GM12872 (cell line): ENCODE data around the gene HBG1.

Experiments
- CTCF ChIP-seq: IDR thresholded peaks from 3 replicates; pipeline ENCODE4 v1.5.1; 2011; ENCODE audit warnings: low read depth, mild to moderate bottlenecking, low read length, moderate library complexity; ENCODE audit not compliant: insufficient read depth

HBG1 gene

GRCh38 chr11:5247472-5248192, 2.0 kb downstream of the HBG1 start:
- no peak for TF ChIP-seq CTCF

- no peak for TF ChIP-seq CTCF
Observed at GRCh38 chr11:5246772-5247471, 2.7 kb downstream of the HBG1 start.

GRCh38 chr11:5245155-5245554, 4.5 kb downstream of the HBG1 start:
- no peak for TF ChIP-seq CTCF

GRCh38 chr11:5243816-5244180, 5.9 kb downstream of the HBG1 start:
- no peak for TF ChIP-seq CTCF

GRCh38 chr11:5242933-5243815, 6.5 kb downstream of the HBG1 start:
- TF ChIP-seq CTCF, result no peak

- TF ChIP-seq CTCF, result no peak
Observed at GRCh38 chr11:5242208-5242607, 7.4 kb downstream of the HBG1 start.

GRCh38 chr11:5241458-5241857, 8.2 kb downstream of the HBG1 start:
- no peak for TF ChIP-seq CTCF
